Right lobe of liver (tissue), 6 donors: ENCODE data around the gene SPATS2L. TPM values are rescaled to one million over a fixed set of nuclear protein-coding genes. Genes with fewer than 3 reads are reported as not detected.

ENCODE experiments used
- ATAC-seq, 4 donors: fragments of 200-7000 bp; cut with Tn5 transposase; one replicate each; pipeline ENCODE4 v1.9.1; 2020; ENCODE audit warnings: mild to moderate bottlenecking in 4 of 4, moderate library complexity in 4 of 4
- DNase-seq, 3 donors: peaks; one replicate each; pipeline ENCODE4 v3.0.0-alpha.2; 2020
- H3K27ac ChIP-seq, 3 donors: fragments of 200-600 bp; one replicate each; pipeline ENCODE4 v1.8.0; 2022
- H3K27me3 ChIP-seq, 2 donors: fragments of 200-600 bp; one replicate each; pipeline ENCODE4 v1.8.0; 2022
- H3K36me3 ChIP-seq, 4 donors: fragments of 200-600 bp; sonication (generic) in 1 of 4; one replicate each; pipeline versions ENCODE4 v1.5.1 to v1.8.0; 2017 to 2022; ENCODE audit warnings: control low read depth in 1 of 4
- H3K4me1 ChIP-seq, 4 donors: fragments of 200-600 bp; sonication (generic) in 1 of 4; one replicate each; pipeline versions ENCODE4 v1.5.1 to v1.8.0; 2017 to 2022; ENCODE audit warnings: control low read depth in 1 of 4
- H3K4me3 ChIP-seq, 3 donors: fragments of 200-600 bp; one replicate each; pipeline ENCODE4 v1.8.0; 2022
- H3K9me3 ChIP-seq, 4 donors: fragments of 200-600 bp; sonication (generic) in 1 of 4; one replicate each; pipeline versions ENCODE4 v1.5.1 to v1.8.0; 2017 to 2022; ENCODE audit warnings: control low read depth in 1 of 4
- CTCF ChIP-seq, 4 donors: fragments of 200-600 bp in 3 of 4; fragments of 450-650 bp in 1 of 4; IDR thresholded peaks; one replicate each; pipeline versions ENCODE4 v1.5.1 to v1.8.0; 2016 to 2022; ENCODE audit warnings: antibody characterized with exemption in 4 of 4, mild to moderate bottlenecking in 2 of 4
- POLR2A ChIP-seq: fragments of 450-650 bp; IDR thresholded peaks from one replicate; pipeline ENCODE4 v1.6.1; 2017; ENCODE audit warnings: antibody characterized with exemption, mild to moderate bottlenecking
- WGBS: methylation state at CpG from one replicate; pipeline ENCODE4 v1.1.6; 2018; ENCODE audit warnings: low coverage, low lambda C conversion rate; ENCODE audit not compliant: insufficient coverage; ENCODE audit errors: missing lambda C conversion rate; 5-methylcytosine and 5-hydroxymethylcytosine counted together
- intact Hi-C, 2 donors: fragments of 100-400 bp; cut with DNase I; formaldehyde crosslinking; loops; one replicate each; pipeline versions ENCODE4 v1.11.2 to v1.14.1; 2022
- total RNA-seq, 6 experiments: library from RNA; depleted of rRNA in 2 of 6; stranded (reverse); fragments of >200 nt in 2 of 6; fragmentation: NEBNext Ultra II Directional in 3 of 6; extraction: Animal tissue kit (Norgen Biotek cat#: 25700) in 3 of 6; gene quantifications; one replicate each; pipeline versions ENCODE4 v1.1.0 to v1.2.4, GENCODE V29; 2016 to 2023
- donor health status: DM: no; HTN: yes; CAD: no.
- donor health status: DM: no; HTN: no; CAD: no.
- donor health status: DM: no; HTN: no; CAD: no.
- donor health status: DM: no; HTN: yes; CAD: no.
- donor health status: DM: no; HTN: yes; CAD: no.

SPATS2L gene
- total RNA-seq, 6 experiments from 2014 or later, result 60.7 to 109 (median 72.9) TPM

GRCh38 chr2:200320991-200321390 is 14.5 kb downstream of the SPATS2L start:
- no peaks in the 10 kb centered on the region for H3K9me3 ChIP-seq
- TF ChIP-seq CTCF (IDR thresholded peaks at IDR 0.05) (no peak), POLR2A (no peak)
- no peaks in the 10 kb centered on the region for H3K36me3 ChIP-seq
- no peak overlapping the region for H3K27ac ChIP-seq
- ATAC-seq, result no peak
- peaks cover 0 to 29% (median 11%) of the 10 kb centered on the region in 4 donors for H3K4me1 ChIP-seq
- no peaks in the 10 kb centered on the region for H3K27me3 ChIP-seq
- 44% methylated on average over 3 of the region's 3 CpGs for WGBS
- intact Hi-C loops, result no loop called here
- DNase-seq, result no peak
- H3K4me3 ChIP-seq, result no peak overlapping the region

GRCh38 chr2:200321780-200322534 is 15.5 kb downstream of the SPATS2L start:
- no peak overlapping the region for H3K4me3 ChIP-seq
- 49% methylated on average over 6 of the region's 6 CpGs for WGBS
- peaks cover 0 to 29% (median 11%) of the 10 kb centered on the region in 4 donors for H3K4me1 ChIP-seq
- no peak for DNase-seq
- no peaks in the 10 kb centered on the region for H3K27me3 ChIP-seq
- no peak for ATAC-seq
- intact Hi-C loops, result no loop called here
- TF ChIP-seq CTCF (IDR thresholded peaks at IDR 0.05), result no peak
- no peak for TF ChIP-seq POLR2A
- no peaks in the 10 kb centered on the region for H3K9me3 ChIP-seq
- no peaks in the 10 kb centered on the region for H3K36me3 ChIP-seq
- no peak overlapping the region for H3K27ac ChIP-seq

GRCh38 chr2:200322607-200323006 is 16.1 kb downstream of the SPATS2L start:
- H3K9me3 ChIP-seq, result no peaks in the 10 kb centered on the region
- H3K27me3 ChIP-seq, result no peaks in the 10 kb centered on the region
- TF ChIP-seq POLR2A (no peak), CTCF (IDR thresholded peaks at IDR 0.05) (no peak)
- intact Hi-C loops, result no loop called here
- peaks cover 0 to 26% (median 11%) of the 10 kb centered on the region in 4 donors for H3K4me1 ChIP-seq
- 83% methylated on average over 1 of the region's 1 CpG for WGBS
- ATAC-seq, result no peak
- H3K4me3 ChIP-seq, result no peak overlapping the region
- no peak overlapping the region for H3K27ac ChIP-seq
- no peaks in the 10 kb centered on the region for H3K36me3 ChIP-seq
- DNase-seq, result no peak

GRCh38 chr2:200324362-200324761 is 17.9 kb downstream of the SPATS2L start:
- peaks cover 0 to 14% (median 5%) of the 10 kb centered on the region in 4 donors for H3K4me1 ChIP-seq
- H3K27me3 ChIP-seq, result no peaks in the 10 kb centered on the region
- H3K36me3 ChIP-seq, result no peaks in the 10 kb centered on the region
- intact Hi-C loops, result no loop called here
- H3K27ac ChIP-seq, result no peak overlapping the region
- no peak overlapping the region for H3K4me3 ChIP-seq
- H3K9me3 ChIP-seq, result no peaks in the 10 kb centered on the region
- ATAC-seq (no peak), DNase-seq (no peak)
- 56% methylated on average over 1 of the region's 1 CpG for WGBS
- TF ChIP-seq POLR2A (no peak), CTCF (IDR thresholded peaks at IDR 0.05) (no peak)
